NCI-H146 (cell line): Measurements from ENCODE around the gene ARSA.
"Not testable (repeated sequence)": the region's sequence is repeated elsewhere in the genome, so short reads cannot be mapped to it uniquely, and the experiment has no call there.

Experiments used
- DNase-seq: peaks from one replicate; lab custom pipeline; 2025; lab: John Stamatoyannopoulos, UW

ARSA gene

GRCh38 chr22:50654664-50655063 is 26.7 kb upstream of the ARSA start:
- DNase-seq, result not testable (repeated sequence)

GRCh38 chr22:50653256-50653655 is 25.3 kb upstream of the ARSA start:
- no peak for DNase-seq

- not testable (repeated sequence) for DNase-seq
Measured at GRCh38 chr22:50643821-50644101, 15.8 kb upstream of the ARSA start.

- not testable (repeated sequence) for DNase-seq
Measured at GRCh38 chr22:50643021-50643820, 15.3 kb upstream of the ARSA start.

GRCh38 chr22:50641696-50642607 is 14.0 kb upstream of the ARSA start:
- DNase-seq, result no peak

GRCh38 chr22:50640857-50641647 is 13.1 kb upstream of the ARSA start:
- DNase-seq, result no peak

- DNase-seq, result not testable (repeated sequence)
Measured at GRCh38 chr22:50640296-50640695, 12.3 kb upstream of the ARSA start.

GRCh38 chr22:50635591-50635990 is 7.6 kb upstream of the ARSA start:
- DNase-seq, result no peak

GRCh38 chr22:50633771-50634170 is 5.8 kb upstream of the ARSA start:
- DNase-seq, result no peak

- no peak for DNase-seq
Measured at GRCh38 chr22:50633086-50633485, 5.1 kb upstream of the ARSA start.

GRCh38 chr22:50630376-50630775 is 2.4 kb upstream of the ARSA start:
- no peak for DNase-seq

GRCh38 chr22:50628543-50629134 is 687 bp upstream of the ARSA start:
- no peak for DNase-seq

GRCh38 chr22:50626850-50627641 is 906 bp downstream of the ARSA start:
- DNase-seq, result no peak

GRCh38 chr22:50626314-50626849 is 1.6 kb downstream of the ARSA start:
- DNase-seq, result no peak

GRCh38 chr22:50625568-50626313 is 2.2 kb downstream of the ARSA start:
- no peak for DNase-seq

GRCh38 chr22:50625131-50625567 is 2.8 kb downstream of the ARSA start:
- DNase-seq, result no peak

- DNase-seq, result no peak
Measured at GRCh38 chr22:50624347-50625130, 3.4 kb downstream of the ARSA start.

GRCh38 chr22:50622723-50623327 is 5.1 kb downstream of the ARSA start:
- peak; percentile 92 for DNase-seq
